ENCODE results near the gene LDLRAD4. TPM values are rescaled to one million over a fixed set of nuclear protein-coding genes. Genes with fewer than 3 reads are reported as not detected.

Gene LDLRAD4
- total RNA-seq, 1 donor from 2014 or later = 34.1 TPM

GRCh38 chr18:13428319-13428718, 209.8 kb downstream of the LDLRAD4 start:
- peaks cover 13% of the 10 kb centered on the region for H3K27me3 Mint-ChIP-seq (ENCODE audit: unreplicated experiment)
- H3K4me3 Mint-ChIP-seq (ENCODE audit: unreplicated experiment) = no peak overlapping the region
- no peaks in the 10 kb centered on the region for H3K9me3 Mint-ChIP-seq (ENCODE audit: unreplicated experiment)
- H3K27ac Mint-ChIP-seq (ENCODE audit: unreplicated experiment) = peak overlapping the region; percentile 33
- TF ChIP-seq CTCF (IDR thresholded peaks at IDR 0.05; ENCODE audit: unreplicated experiment) = no peak
- H3K36me3 Mint-ChIP-seq (ENCODE audit: low read depth, unreplicated experiment) = peaks cover 13% of the 10 kb centered on the region
- DNase-seq (ENCODE audit: low spot score) = no peak
- H3K4me1 Mint-ChIP-seq (ENCODE audit: unreplicated experiment) = peaks cover 30% of the 10 kb centered on the region

- TF ChIP-seq CTCF (IDR thresholded peaks at IDR 0.05; ENCODE audit: unreplicated experiment) = no peak
- Mint-ChIP-seq H3K4me3 (ENCODE audit: unreplicated experiment) (no peak overlapping the region), H3K27ac (ENCODE audit: unreplicated experiment) (no peak overlapping the region), H3K4me1 (ENCODE audit: unreplicated experiment) (peaks cover 30% of the 10 kb centered on the region), H3K9me3 (ENCODE audit: unreplicated experiment) (no peaks in the 10 kb centered on the region), H3K27me3 (ENCODE audit: unreplicated experiment) (peaks cover 10% of the 10 kb centered on the region), H3K36me3 (ENCODE audit: low read depth, unreplicated experiment) (peaks cover 11% of the 10 kb centered on the region)
- DNase-seq (ENCODE audit: low spot score) = no peak
Measured at GRCh38 chr18:13429016-13429415, 210.5 kb downstream of the LDLRAD4 start.

- no peak overlapping the region for H3K4me3 Mint-ChIP-seq (ENCODE audit: unreplicated experiment)
- H3K27ac Mint-ChIP-seq (ENCODE audit: unreplicated experiment) = no peak overlapping the region
- H3K36me3 Mint-ChIP-seq (ENCODE audit: low read depth, unreplicated experiment) = peaks cover 11% of the 10 kb centered on the region
- DNase-seq (ENCODE audit: low spot score) = no peak
- H3K4me1 Mint-ChIP-seq (ENCODE audit: unreplicated experiment) = peaks cover 30% of the 10 kb centered on the region
- no peaks in the 10 kb centered on the region for H3K9me3 Mint-ChIP-seq (ENCODE audit: unreplicated experiment)
- TF ChIP-seq CTCF (IDR thresholded peaks at IDR 0.05; ENCODE audit: unreplicated experiment) = no peak
- peaks cover 8% of the 10 kb centered on the region for H3K27me3 Mint-ChIP-seq (ENCODE audit: unreplicated experiment)
Measured at GRCh38 chr18:13429884-13430510, 211.4 kb downstream of the LDLRAD4 start.

- no peaks in the 10 kb centered on the region for H3K9me3 Mint-ChIP-seq (ENCODE audit: unreplicated experiment)
- H3K27ac Mint-ChIP-seq (ENCODE audit: unreplicated experiment) = no peak overlapping the region
- H3K36me3 Mint-ChIP-seq (ENCODE audit: low read depth, unreplicated experiment) = peaks cover 11% of the 10 kb centered on the region
- TF ChIP-seq CTCF (IDR thresholded peaks at IDR 0.05; ENCODE audit: unreplicated experiment) = no peak
- peaks cover 8% of the 10 kb centered on the region for H3K27me3 Mint-ChIP-seq (ENCODE audit: unreplicated experiment)
- H3K4me1 Mint-ChIP-seq (ENCODE audit: unreplicated experiment) = peaks cover 26% of the 10 kb centered on the region
- H3K4me3 Mint-ChIP-seq (ENCODE audit: unreplicated experiment) = no peak overlapping the region
- no peak for DNase-seq (ENCODE audit: low spot score)
Measured at GRCh38 chr18:13430663-13431062, 212.1 kb downstream of the LDLRAD4 start.

GRCh38 chr18:13431886-13432285, 213.3 kb downstream of the LDLRAD4 start:
- TF ChIP-seq CTCF (IDR thresholded peaks at IDR 0.05; ENCODE audit: unreplicated experiment) = no peak
- no peak overlapping the region for H3K4me3 Mint-ChIP-seq (ENCODE audit: unreplicated experiment)
- H3K36me3 Mint-ChIP-seq (ENCODE audit: low read depth, unreplicated experiment) = peaks cover 11% of the 10 kb centered on the region

More at GRCh38 chr18:13431886-13432285, 213.3 kb downstream of the LDLRAD4 start:
- peaks cover 18% of the 10 kb centered on the region for H3K4me1 Mint-ChIP-seq (ENCODE audit: unreplicated experiment)
- no peak for DNase-seq (ENCODE audit: low spot score)
- peaks cover 4% of the 10 kb centered on the region for H3K27me3 Mint-ChIP-seq (ENCODE audit: unreplicated experiment)
- no peaks in the 10 kb centered on the region for H3K9me3 Mint-ChIP-seq (ENCODE audit: unreplicated experiment)
- H3K27ac Mint-ChIP-seq (ENCODE audit: unreplicated experiment) = no peak overlapping the region
